Activated naive CD4-positive, alpha-beta T cell treated with Interleukin-2 at 50 U/mL for 16 hours (primary cell): Measurements from ENCODE around the gene ERVV-1.

Source experiments
- DNase-seq: peaks from one replicate; pipeline ENCODE4 v3.0.0-alpha.2; 2020

The ERVV-1 gene

DNA sequence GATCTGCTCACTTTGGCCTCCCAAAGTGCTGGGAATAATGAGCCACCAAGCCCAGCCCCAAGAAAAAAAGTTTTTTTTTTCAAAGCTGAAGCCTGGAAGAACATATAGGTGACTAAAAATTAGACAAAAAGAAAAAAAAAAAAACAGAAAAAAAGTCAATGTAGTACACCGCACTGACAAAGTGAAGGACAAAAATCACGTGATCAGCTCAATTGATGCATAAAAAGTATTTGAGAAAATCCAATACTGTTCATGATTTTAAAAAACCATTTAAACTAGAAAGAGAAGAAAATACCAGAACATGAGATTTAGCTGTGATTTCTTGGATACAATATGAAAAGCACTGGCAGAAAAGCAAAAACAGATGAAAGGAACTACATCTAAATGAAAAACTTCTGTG is 20.3 kb downstream of the ERVV-1 start:
- DNase-seq, result no peak

DNA sequence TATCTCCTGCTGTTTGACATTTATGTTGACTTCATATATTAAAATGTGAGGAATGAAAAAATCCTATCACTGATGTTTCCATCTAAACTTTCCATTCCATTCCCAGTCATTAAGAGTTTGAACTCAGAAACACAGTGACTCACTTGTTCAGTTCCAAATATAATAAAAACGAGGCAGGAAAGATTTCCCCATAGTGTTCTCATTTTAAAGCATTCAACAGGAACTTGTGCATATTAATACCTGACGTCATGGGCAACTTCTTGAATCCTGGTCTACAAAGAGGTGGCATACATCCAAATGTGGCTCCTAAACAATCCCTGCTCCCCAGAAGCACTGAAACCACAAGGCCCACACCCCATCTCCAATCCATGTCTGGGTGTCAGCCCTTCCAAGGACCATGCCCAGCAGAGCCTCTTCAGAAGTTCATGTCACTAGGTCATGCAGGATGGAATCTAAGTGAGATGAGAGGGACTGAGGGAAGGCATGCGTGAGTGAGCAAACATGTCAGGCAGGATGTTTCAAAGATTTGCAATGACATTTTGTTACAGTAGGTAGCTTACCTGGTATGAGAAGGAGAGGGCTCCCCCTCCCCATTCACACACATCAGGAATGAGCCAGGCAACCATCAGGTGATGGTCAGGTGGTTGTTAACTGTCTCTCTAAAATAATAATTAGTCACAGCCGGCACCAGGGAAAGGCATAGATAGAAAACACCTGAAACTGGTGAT is 21.4 kb downstream of the ERVV-1 start:
- DNase-seq, result no peak

GRCh38 chr19:53037101-53038097 is 23.7 kb downstream of the ERVV-1 start:
- DNase-seq, result no peak

- no peak for DNase-seq
These were observed 27.6 kb downstream of the ERVV-1 start for GRCh38 chr19:53041366-53041765.

DNA sequence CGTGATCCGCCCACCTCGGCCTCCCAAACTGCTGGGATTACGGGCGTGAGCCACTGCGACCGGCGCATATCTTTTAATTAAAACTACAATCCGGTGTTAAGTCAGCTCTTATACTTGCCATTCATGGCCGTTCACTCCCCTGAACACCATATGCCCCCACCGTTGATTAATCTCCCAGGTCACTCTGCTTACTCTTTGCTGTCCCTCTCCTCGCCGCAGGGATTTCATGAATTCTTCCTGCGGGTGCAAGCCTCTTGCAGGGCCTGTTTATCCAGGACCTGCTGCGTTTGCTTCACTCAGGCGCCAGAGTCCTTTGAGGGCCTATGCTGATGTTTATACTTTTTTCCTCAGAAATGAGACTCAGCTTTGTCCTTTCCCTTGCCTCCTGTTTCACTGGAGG is 31.8 kb downstream of the ERVV-1 start:
- no peak for DNase-seq

DNA sequence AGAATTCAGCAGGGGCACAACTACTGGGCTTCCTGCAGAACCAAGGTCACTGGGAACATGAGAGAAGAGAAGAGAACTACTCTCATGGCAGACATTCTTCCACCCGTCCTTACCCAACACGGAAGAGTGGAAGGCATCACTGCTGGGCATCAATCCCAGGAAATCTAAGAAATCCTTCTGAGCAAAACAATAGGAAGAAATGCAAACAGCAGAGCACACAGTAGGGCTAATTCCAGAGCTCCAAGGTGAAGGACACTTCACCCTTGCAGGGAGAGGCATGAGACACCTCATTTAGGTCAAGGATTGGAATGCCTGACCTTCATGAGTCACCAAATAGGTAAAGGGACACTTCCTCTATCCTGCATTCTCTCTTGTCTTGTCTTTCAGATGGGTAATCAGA is 33.7 kb downstream of the ERVV-1 start:
- DNase-seq, result no peak

DNA sequence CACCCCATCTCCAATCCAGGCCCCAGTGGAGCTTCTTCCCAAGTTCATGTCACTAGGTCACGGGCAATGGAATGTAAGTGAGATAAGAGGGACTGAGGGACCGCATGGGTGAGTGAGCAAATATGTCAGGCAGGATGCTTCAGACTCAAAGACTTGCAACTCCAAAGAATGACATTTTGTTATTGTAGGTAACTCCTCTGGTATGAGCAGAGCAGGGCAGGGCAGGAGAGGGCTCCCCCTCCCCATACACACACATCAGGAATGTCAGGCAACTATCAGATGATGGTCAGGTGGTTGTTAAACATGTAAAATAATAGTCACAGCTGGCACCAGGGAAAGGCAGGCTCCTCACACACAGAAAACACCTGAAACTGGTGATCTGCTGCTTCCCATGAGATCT is 41.4 kb downstream of the ERVV-1 start:
- DNase-seq, result no peak

DNA sequence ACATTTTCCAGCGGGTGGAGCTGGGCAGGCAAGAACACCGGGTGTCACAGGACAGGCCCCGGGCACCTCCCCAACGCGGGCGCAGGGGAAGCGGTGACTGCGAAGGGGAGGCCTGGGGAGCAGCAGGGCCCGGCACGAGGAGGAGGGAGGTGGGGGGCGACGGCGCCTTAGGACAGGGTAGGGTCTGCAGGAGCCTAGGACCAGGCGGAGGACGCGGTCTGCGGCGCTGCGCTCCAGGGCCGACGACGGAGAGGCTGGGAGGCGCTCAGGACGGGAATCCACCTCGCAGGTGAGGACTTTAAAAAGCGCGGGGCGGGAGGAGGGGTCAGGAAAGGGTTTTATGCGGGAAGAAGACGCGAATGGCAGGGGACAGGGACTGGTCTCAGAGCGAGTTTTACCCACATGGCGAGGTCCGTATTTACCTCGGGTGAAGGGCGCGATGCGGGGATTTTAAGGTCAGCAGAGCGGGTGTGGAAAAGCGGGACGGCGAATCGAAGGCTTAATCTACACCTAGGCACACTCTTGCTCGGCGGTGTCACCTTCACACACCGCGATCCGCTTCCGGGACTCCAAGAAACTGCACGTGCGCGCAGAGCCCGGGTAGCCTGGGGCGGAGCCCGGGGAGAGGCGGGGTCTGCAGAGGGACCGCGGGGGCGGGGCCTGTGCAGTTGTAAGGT is 44.3 kb downstream of the ERVV-1 start:
- DNase-seq, result no peak
